ENCODE measurements around the gene TRIOBP. TPM values are rescaled to one million over a fixed set of nuclear protein-coding genes. Genes with fewer than 3 reads are reported as not detected.
"Not testable (repeated sequence)": the region's sequence is repeated elsewhere in the genome, so short reads cannot be mapped to it uniquely, and the experiment has no call there.

TRIOBP gene
- total RNA-seq = 10 to 100 TPM; 45.2 to 45.8 TPM

DNA sequence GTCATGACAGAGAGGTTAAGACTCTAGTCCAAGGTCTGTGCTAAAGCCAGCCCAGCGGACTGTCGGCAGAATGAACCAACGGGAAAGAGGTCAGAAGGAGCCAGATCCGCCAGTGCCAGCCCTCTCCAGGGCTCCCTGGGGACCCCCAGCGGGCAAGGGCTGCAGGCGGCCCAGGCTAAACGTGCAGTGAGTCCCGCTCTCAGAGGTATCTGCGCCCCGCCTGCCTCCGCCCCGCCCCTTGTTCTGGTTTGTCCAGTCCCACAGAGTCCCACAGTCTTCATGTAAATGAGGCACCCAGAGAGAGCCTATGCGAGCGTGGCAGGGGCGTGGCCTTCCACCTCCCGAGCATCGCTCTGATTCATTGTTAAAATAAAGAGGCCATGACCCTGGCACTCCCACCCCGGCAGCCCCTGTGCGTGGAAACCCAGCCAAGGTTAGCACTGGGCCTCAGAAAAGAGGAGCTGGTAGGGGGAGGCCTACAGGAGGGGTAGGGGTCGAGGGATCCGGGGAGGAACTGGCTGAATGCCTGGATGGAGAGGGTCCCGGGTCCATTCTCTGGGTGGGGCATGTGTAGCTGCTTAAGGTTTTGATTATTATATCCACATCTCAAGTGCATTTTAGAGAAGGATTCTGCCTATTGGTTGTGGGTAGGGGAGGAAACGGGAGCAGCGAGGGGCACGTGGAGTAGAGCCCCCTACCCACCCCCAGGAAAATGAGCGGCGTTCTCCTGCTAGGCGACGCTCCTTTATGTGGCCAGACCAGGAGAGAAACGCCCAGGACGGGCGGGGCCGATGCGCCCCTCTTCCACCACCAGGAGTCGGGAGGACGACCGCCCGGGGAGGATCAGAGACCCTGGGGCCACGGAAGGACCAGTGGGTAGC, at the start of gene TRIOBP:
TSS of gene TRIOBP (plus strand) at position 392 of the 881 bp plus-strand sequence. CDS start 4,318 bp downstream, outside the sequence.
- Mint-ChIP-seq H3K4me1 (ENCODE audit: low read depth) (peaks cover 27% of the 10 kb centered on the region), H3K4me3 (peak within 1 kb of the TSS; percentile 52), H3K9me3 (ENCODE audit: insufficient read depth) (no peaks in the 10 kb centered on the region), H3K27ac (peak within 1 kb of the TSS; percentile 10), H3K36me3 (ENCODE audit: low read depth) (peaks cover 16% of the 10 kb centered on the region), H3K27me3 (ENCODE audit: low read depth) (no peaks in the 10 kb centered on the region)
- DNase-seq (peak; percentile 93), ATAC-seq (peak; percentile 100)
- CTCF ChIA-PET = interaction anchor here (0.6 to 2.8 kb wide), 6 partner anchors 15 to 88 kb away, joined by 3 to 11 read pairs (median 5); partner anchors contain the start of genes GGA1 and LGALS1
- POLR2A ChIA-PET = no interaction called here

- H3K27me3 Mint-ChIP-seq (ENCODE audit: low read depth) = no peaks in the 10 kb centered on the region
- H3K4me1 Mint-ChIP-seq (ENCODE audit: low read depth) = peaks cover 27% of the 10 kb centered on the region
- ATAC-seq = no peak
- H3K4me3 Mint-ChIP-seq = no peak overlapping the region
- H3K36me3 Mint-ChIP-seq (ENCODE audit: low read depth) = peaks cover 79% of the 10 kb centered on the region
- H3K27ac Mint-ChIP-seq = no peak overlapping the region
- ChIA-PET POLR2A (no interaction called here), CTCF (interaction anchor here (1.7 kb wide), 1 partner anchor 10 kb away, joined by 5 read pairs; no protein-coding TSS in a partner anchor)
- H3K9me3 Mint-ChIP-seq (ENCODE audit: insufficient read depth) = no peaks in the 10 kb centered on the region
- no peak for DNase-seq
Observed at GRCh38 chr22:37647317-37647716, 49.5 kb upstream of the TRIOBP start.

DNA sequence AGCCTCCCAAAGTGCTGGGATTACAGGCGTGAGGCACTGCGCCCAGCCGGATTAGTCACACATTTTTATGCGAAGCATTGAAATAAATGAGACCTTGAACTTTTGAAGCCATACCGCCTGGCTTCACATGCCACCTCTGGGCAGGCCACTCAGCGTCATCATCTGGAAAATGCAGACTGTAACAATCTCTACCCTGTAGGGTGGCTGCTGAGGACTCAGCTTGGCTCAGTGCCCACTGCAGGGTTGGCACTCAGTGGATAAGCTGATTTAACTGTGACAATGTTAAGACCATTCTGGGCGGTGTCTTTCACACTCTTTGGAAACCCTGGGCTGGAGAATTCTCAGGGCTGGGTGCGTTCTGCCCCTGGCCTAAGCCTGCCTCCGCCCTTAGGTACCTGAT, 48.9 kb upstream of the TRIOBP start:
- peaks cover 21% of the 10 kb centered on the region for H3K4me1 Mint-ChIP-seq (ENCODE audit: low read depth)
- no peak overlapping the region for H3K4me3 Mint-ChIP-seq
- ChIA-PET POLR2A (interaction anchor here (1.3 kb wide), 1 partner anchor 15 kb away, joined by 3 read pairs; no protein-coding TSS in a partner anchor), CTCF (interaction anchor here (1.1 to 1.7 kb wide), 2 partner anchors 11 to 34 kb away, joined by 3 to 5 read pairs; no protein-coding TSS in a partner anchor)
- H3K36me3 Mint-ChIP-seq (ENCODE audit: low read depth) = peaks cover 75% of the 10 kb centered on the region
- no peaks in the 10 kb centered on the region for H3K9me3 Mint-ChIP-seq (ENCODE audit: insufficient read depth)
- ATAC-seq (no peak), DNase-seq (no peak)
- no peaks in the 10 kb centered on the region for H3K27me3 Mint-ChIP-seq (ENCODE audit: low read depth)
- no peak overlapping the region for H3K27ac Mint-ChIP-seq

DNA sequence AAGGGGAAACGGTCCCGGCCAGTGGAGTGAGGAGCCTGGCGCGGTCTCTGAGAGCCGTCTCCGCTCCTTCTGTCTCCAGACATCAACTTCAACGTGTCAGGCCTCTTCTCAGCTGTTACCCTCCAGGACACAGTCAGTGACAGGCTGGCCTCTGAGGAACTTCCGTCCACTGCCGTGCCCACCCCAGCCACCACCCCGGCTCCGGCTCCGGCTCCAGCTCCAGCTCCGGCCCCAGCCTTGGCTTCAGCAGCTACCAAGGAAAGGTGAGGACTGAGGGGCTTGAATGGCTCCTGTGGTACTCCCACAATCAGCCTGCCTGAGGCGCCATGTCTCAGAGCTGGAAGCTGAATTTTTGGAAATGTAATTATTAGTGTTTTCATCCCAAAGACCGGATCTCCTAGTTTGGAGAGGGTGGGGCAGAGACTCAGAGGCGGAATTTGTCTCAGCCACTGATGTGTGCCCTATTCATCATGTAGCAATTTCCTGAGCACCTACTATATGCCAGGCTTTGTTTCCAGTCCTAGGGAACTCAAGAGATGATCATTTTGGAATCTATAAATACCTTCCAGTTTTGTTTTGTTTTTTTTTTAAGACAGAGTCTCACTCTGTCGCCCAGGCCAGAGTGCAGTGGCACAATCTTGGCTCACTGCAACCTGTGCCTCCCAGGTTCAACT, 46.2 kb upstream of the TRIOBP start:
- Mint-ChIP-seq H3K4me1 (ENCODE audit: low read depth) (peaks cover 4% of the 10 kb centered on the region), H3K36me3 (ENCODE audit: low read depth) (peaks cover 63% of the 10 kb centered on the region), H3K4me3 (no peak overlapping the region), H3K9me3 (ENCODE audit: insufficient read depth) (no peaks in the 10 kb centered on the region), H3K27ac (no peak overlapping the region), H3K27me3 (ENCODE audit: low read depth) (no peaks in the 10 kb centered on the region)
- POLR2A ChIA-PET = no interaction called here
- ATAC-seq (no peak), DNase-seq (no peak)
- CTCF ChIA-PET = interaction anchor here (0.9 to 2.8 kb wide), 3 partner anchors 8 to 31 kb away, joined by 3 to 12 read pairs (median 7); no protein-coding TSS in a partner anchor

- ATAC-seq = no peak
- no peak for DNase-seq
- POLR2A ChIA-PET = interaction anchor here (0.6 to 1.5 kb wide), 2 partner anchors 9 to 12 kb away, joined by 3 read pairs; no protein-coding TSS in a partner anchor
- CTCF ChIA-PET = interaction anchor here (1.0 kb wide), 2 partner anchors 13 to 47 kb away, joined by 3 read pairs; no protein-coding TSS in a partner anchor
- Mint-ChIP-seq H3K4me3 (no peak overlapping the region), H3K36me3 (ENCODE audit: low read depth) (peaks cover 43% of the 10 kb centered on the region), H3K27me3 (ENCODE audit: low read depth) (no peaks in the 10 kb centered on the region), H3K9me3 (ENCODE audit: insufficient read depth) (no peaks in the 10 kb centered on the region), H3K27ac (peak overlapping the region; percentile 60), H3K4me1 (ENCODE audit: low read depth) (peaks cover 10% of the 10 kb centered on the region)
Observed at GRCh38 chr22:37654563-37655251, 42.1 kb upstream of the TRIOBP start.

GRCh38 chr22:37655252-37655563, 41.6 kb upstream of the TRIOBP start:
- POLR2A ChIA-PET = interaction anchor here (0.6 to 1.5 kb wide), 2 partner anchors 9 to 12 kb away, joined by 3 read pairs; no protein-coding TSS in a partner anchor
- ATAC-seq = no peak
- H3K36me3 Mint-ChIP-seq (ENCODE audit: low read depth) = peaks cover 38% of the 10 kb centered on the region

DNA sequence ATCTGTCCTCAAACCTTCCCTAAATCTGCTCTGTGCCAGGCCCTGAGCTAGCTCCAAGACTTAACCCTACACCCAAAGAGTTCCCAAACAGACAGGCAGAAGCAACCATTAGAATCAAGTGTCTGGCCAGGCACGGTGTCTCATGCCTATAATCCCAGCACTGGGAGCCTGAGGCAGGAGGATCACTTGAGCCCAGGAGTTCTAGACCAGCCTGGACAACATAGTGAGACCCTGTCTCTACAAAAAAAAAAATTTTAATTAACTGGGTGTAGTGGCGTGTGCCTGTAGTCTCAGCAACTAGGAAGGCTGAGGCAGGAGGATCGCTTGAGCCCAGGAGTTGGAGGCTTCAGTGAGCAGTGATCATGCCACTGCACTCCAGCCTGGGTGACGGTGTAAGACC, 40.3 kb upstream of the TRIOBP start:
- not testable (repeated sequence) for H3K9me3 Mint-ChIP-seq (ENCODE audit: insufficient read depth); H3K27me3 Mint-ChIP-seq (ENCODE audit: low read depth); H3K4me3 Mint-ChIP-seq; DNase-seq; ATAC-seq
- POLR2A ChIA-PET = interaction anchor here (0.7 to 2.9 kb wide), 3 partner anchors 8 to 19 kb away, joined by 3 to 19 read pairs (median 3); partner anchors contain the start of gene LGALS1
- Mint-ChIP-seq H3K27ac (peak overlapping the region; percentile 73), H3K4me1 (ENCODE audit: low read depth) (peaks cover 28% of the 10 kb centered on the region), H3K36me3 (ENCODE audit: low read depth) (peaks cover 33% of the 10 kb centered on the region)
- CTCF ChIA-PET = interaction anchor here (4.3 to 9.5 kb wide), 3 partner anchors 17 to 49 kb away, joined by 23 to 241 read pairs (median 201); partner anchors contain the start of genes GGA1, LGALS1 and SH3BP1

More at GRCh38 chr22:37655252-37655563, 41.6 kb upstream of the TRIOBP start:
- H3K27ac Mint-ChIP-seq = no peak overlapping the region
- no peak overlapping the region for H3K4me3 Mint-ChIP-seq
- no peak for DNase-seq
- CTCF ChIA-PET = interaction anchor here (1.0 kb wide), 2 partner anchors 13 to 48 kb away, joined by 3 read pairs; no protein-coding TSS in a partner anchor
- H3K4me1 Mint-ChIP-seq (ENCODE audit: low read depth) = peaks cover 15% of the 10 kb centered on the region
- H3K27me3 Mint-ChIP-seq (ENCODE audit: low read depth) = no peaks in the 10 kb centered on the region
- no peaks in the 10 kb centered on the region for H3K9me3 Mint-ChIP-seq (ENCODE audit: insufficient read depth)

DNA sequence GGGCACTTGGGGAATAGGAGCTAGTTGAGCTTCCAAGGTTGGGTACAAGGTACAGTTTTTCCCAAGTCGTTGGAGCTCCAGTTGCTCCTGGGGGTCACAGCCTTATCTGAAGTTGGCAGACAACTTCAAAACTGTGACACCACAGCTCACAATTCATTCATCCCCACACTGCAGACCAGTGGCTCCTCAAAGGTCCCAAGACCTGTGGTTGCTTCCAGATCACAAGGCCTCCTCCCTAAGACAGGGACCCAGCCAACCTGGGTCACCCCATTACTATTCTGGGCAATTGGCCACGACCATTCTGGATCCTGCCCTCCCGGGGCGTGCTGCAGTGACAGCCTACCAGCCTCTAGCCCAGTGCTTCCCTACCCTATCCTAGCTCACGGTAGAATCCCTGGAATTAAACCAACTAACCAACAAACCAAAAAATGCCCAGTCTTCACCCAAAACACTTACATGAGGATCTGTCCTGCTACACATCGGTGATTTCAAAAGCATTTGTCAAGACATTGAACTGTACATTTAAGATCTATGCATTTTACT, 39.2 kb upstream of the TRIOBP start:
- Mint-ChIP-seq H3K4me3 (peak overlapping the region; percentile 78), H3K27ac (peak overlapping the region; percentile 87), H3K9me3 (ENCODE audit: insufficient read depth) (no peaks in the 10 kb centered on the region), H3K27me3 (ENCODE audit: low read depth) (no peaks in the 10 kb centered on the region), H3K36me3 (ENCODE audit: low read depth) (peaks cover 34% of the 10 kb centered on the region), H3K4me1 (ENCODE audit: low read depth) (peaks cover 36% of the 10 kb centered on the region)
- DNase-seq (no peak), ATAC-seq (no peak)
- ChIA-PET POLR2A (interaction anchor here (0.8 to 2.9 kb wide), 12 partner anchors 14 to 49 kb away, joined by 3 to 21 read pairs (median 6); partner anchors contain the start of genes GGA1, LGALS1 and SH3BP1), CTCF (interaction anchor here (0.8 to 9.5 kb wide), 14 partner anchors 12 to 415 kb away, joined by 3 to 241 read pairs (median 8); partner anchors contain the start of genes GGA1, LGALS1, NOL12 and SH3BP1)

- H3K36me3 Mint-ChIP-seq (ENCODE audit: low read depth) = peaks cover 27% of the 10 kb centered on the region
- peaks cover 37% of the 10 kb centered on the region for H3K4me1 Mint-ChIP-seq (ENCODE audit: low read depth)
- DNase-seq = peak; percentile 99
- peak within 1 kb of the TSS; percentile 87 for H3K27ac Mint-ChIP-seq
- no peaks in the 10 kb centered on the region for H3K27me3 Mint-ChIP-seq (ENCODE audit: low read depth)
- peak within 1 kb of the TSS; percentile 87 for H3K4me3 Mint-ChIP-seq
- ATAC-seq = peak; percentile 98
- ChIA-PET POLR2A (interaction anchor here (0.7 to 2.9 kb wide), 16 partner anchors 13 to 50 kb away, joined by 3 to 21 read pairs (median 6); partner anchors contain the start of genes GGA1, LGALS1, NOL12 and SH3BP1), CTCF (interaction anchor here (0.8 to 9.5 kb wide), 15 partner anchors 9 to 416 kb away, joined by 3 to 241 read pairs (median 8); partner anchors contain the start of genes GGA1, LGALS1, NOL12 and SH3BP1)
- H3K9me3 Mint-ChIP-seq (ENCODE audit: insufficient read depth) = no peaks in the 10 kb centered on the region
Observed at GRCh38 chr22:37658133-37659065, 38.4 kb upstream of the TRIOBP start, which contains the start of gene PDXP. Gene PDXP (plus strand): TSS chr22:37658723. CDS start chr22:37658783, 60 bp downstream.

All from activated CD8-positive, alpha-beta T cell treated with anti-CD3 and anti-CD28 coated beads, Interleukin-2, amount 10 ng/mL, durations not matched to agents 7 days and 5 days (primary cell).